HG02759 (cell line): ENCODE data around the gene RELL1.

ENCODE experiments used
- ATAC-seq: cut with Tn5 transposase; IDR thresholded peaks from one replicate; pipeline ENCODE4 v1.9.1; 2021; ENCODE audit warnings: mild to moderate bottlenecking, moderate library complexity; ENCODE audit not compliant: unreplicated experiment

Gene RELL1

GRCh38 chr4:37667197-37668100, 18.7 kb downstream of the RELL1 start:
- no peak for ATAC-seq

GRCh38 chr4:37666625-37667071, 19.5 kb downstream of the RELL1 start:
- ATAC-seq, result no peak

- ATAC-seq, result no peak
These were observed 20.5 kb downstream of the RELL1 start for GRCh38 chr4:37665333-37666320.

- no peak for ATAC-seq
These were observed 21.5 kb downstream of the RELL1 start for GRCh38 chr4:37664696-37665095.

GRCh38 chr4:37663552-37663951, 22.6 kb downstream of the RELL1 start:
- no peak for ATAC-seq

GRCh38 chr4:37662861-37663390, 23.2 kb downstream of the RELL1 start:
- ATAC-seq, result no peak

- ATAC-seq, result no peak
These were observed 23.9 kb downstream of the RELL1 start for GRCh38 chr4:37662251-37662650.

- ATAC-seq, result no peak
These were observed 24.4 kb downstream of the RELL1 start for GRCh38 chr4:37661772-37662171.

- ATAC-seq, result no peak
These were observed 26.5 kb downstream of the RELL1 start for GRCh38 chr4:37659696-37660095.

- no peak for ATAC-seq
These were observed 29.5 kb downstream of the RELL1 start for GRCh38 chr4:37656649-37657048.

- ATAC-seq, result no peak
These were observed 32.6 kb downstream of the RELL1 start for GRCh38 chr4:37653601-37654000.

- ATAC-seq, result no peak
These were observed 33.2 kb downstream of the RELL1 start for GRCh38 chr4:37652747-37653527.

GRCh38 chr4:37651781-37652377, 34.3 kb downstream of the RELL1 start:
- ATAC-seq, result no peak

- ATAC-seq, result no peak
These were observed 35.7 kb downstream of the RELL1 start for GRCh38 chr4:37650481-37650880.

GRCh38 chr4:37649268-37649667, 36.9 kb downstream of the RELL1 start:
- no peak for ATAC-seq

- ATAC-seq, result no peak
These were observed 37.9 kb downstream of the RELL1 start for GRCh38 chr4:37648084-37648817.

- ATAC-seq, result no peak
These were observed 39.9 kb downstream of the RELL1 start for GRCh38 chr4:37646247-37646646.

GRCh38 chr4:37645736-37646135, 40.4 kb downstream of the RELL1 start:
- ATAC-seq, result no peak

- no peak for ATAC-seq
These were observed 41.2 kb downstream of the RELL1 start for GRCh38 chr4:37644962-37645361.
